HFFc6 (cell line): ENCODE results near the gene KDM2A. TPM values are rescaled to one million over a fixed set of nuclear protein-coding genes. Genes with fewer than 3 reads are reported as not detected.

Source experiments
- DNase-seq: peaks from one replicate; pipeline ENCODE4 v3.0.0-alpha.2; 2018
- H3K27ac Mint-ChIP-seq: 2 replicates; pipeline ENCODE4 v1.8.0; 2020; ENCODE audit warnings: mild to moderate bottlenecking, mixed read lengths
- H3K27me3 Mint-ChIP-seq: 2 replicates; pipeline ENCODE4 v1.8.0; 2021; ENCODE audit warnings: mild to moderate bottlenecking, moderate library complexity, mixed read lengths; ENCODE audit not compliant: insufficient read depth
- H3K36me3 Mint-ChIP-seq: 2 replicates; pipeline ENCODE4 v1.8.0; 2021; ENCODE audit warnings: low read depth, mixed read lengths
- H3K4me1 Mint-ChIP-seq: 2 replicates; pipeline ENCODE4 v1.8.0; 2020; ENCODE audit warnings: low read depth, mixed read lengths
- H3K4me3 Mint-ChIP-seq: 2 replicates; pipeline ENCODE4 v1.8.0; 2020; ENCODE audit warnings: mild to moderate bottlenecking, moderate library complexity, mixed read lengths
- H3K9me3 Mint-ChIP-seq: 2 replicates; pipeline ENCODE4 v1.8.0; 2020; ENCODE audit warnings: mild to moderate bottlenecking, mixed read lengths
- total RNA-seq, 6 experiments: library from RNA; stranded (reverse); fragmentation: NEBNext Ultra II Directional; extraction: Animal tissue kit (Norgen Biotek cat#: 25700); gene quantifications; 2 replicates in 1 of 6; 3 replicates in 5 of 6; pipeline ENCODE4 v1.2.3, GENCODE V29; 2021
- TF ChIP-seq, protein P1 (sequence below): fragments of 200-600 bp; sonication (generic); IDR thresholded peaks from 2 replicates; pipeline ENCODE4 v1.5.0; 2021; ENCODE audit warnings: antibody characterized with exemption, mild to moderate bottlenecking

Gene KDM2A
- total RNA-seq, 6 experiments from 2014 or later: 46.1 to 55.0 (median 49.7) TPM

DNA sequence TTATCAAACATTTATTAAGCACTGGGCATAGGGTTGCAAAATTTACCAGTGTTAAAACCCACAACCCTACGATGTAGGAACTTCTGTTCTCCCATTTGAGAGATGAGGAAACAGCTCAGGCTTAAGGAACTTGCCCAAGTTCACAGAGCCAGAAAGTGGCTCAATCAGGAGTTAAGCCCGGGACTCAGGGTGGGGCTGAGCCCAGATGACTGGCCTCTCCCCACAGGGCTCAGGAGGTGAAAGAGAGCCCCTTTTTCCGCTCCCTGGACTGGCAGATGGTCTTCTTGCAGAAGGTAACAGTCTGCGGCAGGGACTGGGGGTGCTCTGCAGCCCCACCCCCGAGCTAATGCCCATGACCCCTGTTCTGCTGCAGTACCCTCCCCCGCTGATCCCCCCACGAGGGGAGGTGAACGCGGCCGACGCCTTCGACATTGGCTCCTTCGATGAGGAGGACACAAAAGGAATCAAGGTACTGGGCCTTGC, 164.5 kb downstream of the KDM2A start:
- H3K4me1 Mint-ChIP-seq: peaks cover 13% of the 10 kb centered on the region
- H3K9me3 Mint-ChIP-seq: no peaks in the 10 kb centered on the region
- peaks cover 2% of the 10 kb centered on the region for H3K27me3 Mint-ChIP-seq
- H3K36me3 Mint-ChIP-seq: peaks cover 7% of the 10 kb centered on the region; the same call in 1 of the 2 replicates
- H3K4me3 Mint-ChIP-seq: no peak overlapping the region
- no peak for DNase-seq
- TF ChIP-seq, protein P1, sequence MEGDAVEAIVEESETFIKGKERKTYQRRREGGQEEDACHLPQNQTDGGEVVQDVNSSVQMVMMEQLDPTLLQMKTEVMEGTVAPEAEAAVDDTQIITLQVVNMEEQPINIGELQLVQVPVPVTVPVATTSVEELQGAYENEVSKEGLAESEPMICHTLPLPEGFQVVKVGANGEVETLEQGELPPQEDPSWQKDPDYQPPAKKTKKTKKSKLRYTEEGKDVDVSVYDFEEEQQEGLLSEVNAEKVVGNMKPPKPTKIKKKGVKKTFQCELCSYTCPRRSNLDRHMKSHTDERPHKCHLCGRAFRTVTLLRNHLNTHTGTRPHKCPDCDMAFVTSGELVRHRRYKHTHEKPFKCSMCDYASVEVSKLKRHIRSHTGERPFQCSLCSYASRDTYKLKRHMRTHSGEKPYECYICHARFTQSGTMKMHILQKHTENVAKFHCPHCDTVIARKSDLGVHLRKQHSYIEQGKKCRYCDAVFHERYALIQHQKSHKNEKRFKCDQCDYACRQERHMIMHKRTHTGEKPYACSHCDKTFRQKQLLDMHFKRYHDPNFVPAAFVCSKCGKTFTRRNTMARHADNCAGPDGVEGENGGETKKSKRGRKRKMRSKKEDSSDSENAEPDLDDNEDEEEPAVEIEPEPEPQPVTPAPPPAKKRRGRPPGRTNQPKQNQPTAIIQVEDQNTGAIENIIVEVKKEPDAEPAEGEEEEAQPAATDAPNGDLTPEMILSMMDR: no peak
- H3K27ac Mint-ChIP-seq: no peak overlapping the region

DNA sequence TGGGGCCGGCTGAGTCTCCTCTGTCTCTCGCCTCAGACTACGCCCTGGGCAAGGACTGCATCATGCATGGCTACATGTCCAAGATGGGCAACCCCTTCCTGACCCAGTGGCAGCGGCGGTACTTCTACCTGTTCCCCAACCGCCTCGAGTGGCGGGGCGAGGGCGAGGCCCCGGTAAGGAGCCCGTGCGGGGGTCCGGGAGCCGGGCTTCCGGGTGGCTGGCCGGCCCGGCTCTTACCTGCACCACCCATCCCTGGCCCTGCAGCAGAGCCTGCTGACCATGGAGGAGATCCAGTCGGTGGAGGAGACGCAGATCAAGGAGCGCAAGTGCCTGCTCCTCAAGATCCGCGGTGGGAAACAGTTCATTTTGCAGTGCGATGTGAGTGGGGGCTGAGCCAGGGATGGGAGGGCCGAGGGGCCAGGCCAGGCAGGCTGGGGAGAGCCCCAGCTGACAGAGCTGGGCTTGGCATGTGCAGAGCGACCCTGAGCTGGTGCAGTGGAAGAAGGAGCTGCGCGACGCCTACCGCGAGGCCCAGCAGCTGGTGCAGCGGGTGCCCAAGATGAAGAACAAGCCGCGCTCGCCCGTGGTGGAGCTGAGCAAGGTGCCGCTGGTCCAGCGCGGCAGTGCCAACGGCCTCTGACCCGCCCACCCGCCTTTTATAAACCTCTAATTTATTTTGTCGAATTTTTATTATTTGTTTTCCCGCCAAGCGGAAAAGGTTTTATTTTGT, 165.9 kb downstream of the KDM2A start:
- H3K27me3 Mint-ChIP-seq: peaks cover 6% of the 10 kb centered on the region
- no peaks in the 10 kb centered on the region for H3K9me3 Mint-ChIP-seq
- no peak overlapping the region for H3K4me3 Mint-ChIP-seq
- H3K27ac Mint-ChIP-seq: no peak overlapping the region
- DNase-seq: no peak
- TF ChIP-seq, protein P1: no peak
- H3K4me1 Mint-ChIP-seq: peaks cover 13% of the 10 kb centered on the region
- peaks cover 7% of the 10 kb centered on the region; the same call in 1 of the 2 replicates for H3K36me3 Mint-ChIP-seq

DNA sequence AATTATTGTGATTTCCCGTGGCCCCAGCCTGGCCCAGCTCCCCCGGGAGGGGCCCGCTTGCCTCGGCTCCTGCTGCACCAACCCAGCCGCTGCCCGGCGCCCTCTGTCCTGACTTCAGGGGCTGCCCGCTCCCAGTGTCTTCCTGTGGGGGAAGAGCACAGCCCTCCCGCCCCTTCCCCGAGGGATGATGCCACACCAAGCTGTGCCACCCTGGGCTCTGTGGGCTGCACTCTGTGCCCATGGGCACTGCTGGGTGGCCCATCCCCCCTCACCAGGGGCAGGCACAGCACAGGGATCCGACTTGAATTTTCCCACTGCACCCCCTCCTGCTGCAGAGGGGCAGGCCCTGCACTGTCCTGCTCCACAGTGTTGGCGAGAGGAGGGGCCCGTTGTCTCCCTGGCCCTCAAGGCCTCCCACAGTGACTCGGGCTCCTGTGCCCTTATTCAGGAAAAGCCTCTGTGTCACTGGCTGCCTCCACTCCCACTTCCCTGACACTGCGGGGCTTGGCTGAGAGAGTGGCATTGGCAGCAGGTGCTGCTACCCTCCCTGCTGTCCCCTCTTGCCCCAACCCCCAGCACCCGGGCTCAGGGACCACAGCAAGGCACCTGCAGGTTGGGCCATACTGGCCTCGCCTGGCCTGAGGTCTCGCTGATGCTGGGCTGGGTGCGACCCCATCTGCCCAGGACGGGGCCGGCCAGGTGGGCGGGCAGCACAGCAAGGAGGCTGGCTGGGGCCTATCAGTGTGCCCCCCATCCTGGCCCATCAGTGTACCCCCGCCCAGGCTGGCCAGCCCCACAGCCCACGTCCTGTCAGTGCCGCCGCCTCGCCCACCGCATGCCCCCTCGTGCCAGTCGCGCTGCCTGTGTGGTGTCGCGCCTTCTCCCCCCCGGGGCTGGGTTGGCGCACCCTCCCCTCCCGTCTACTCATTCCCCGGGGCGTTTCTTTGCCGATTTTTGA, 166.8 kb downstream of the KDM2A start:
- peaks cover 13% of the 10 kb centered on the region for H3K4me1 Mint-ChIP-seq
- DNase-seq: no peak
- TF ChIP-seq, protein P1: no peak
- H3K9me3 Mint-ChIP-seq: no peaks in the 10 kb centered on the region
- no peak overlapping the region for H3K27ac Mint-ChIP-seq
- H3K27me3 Mint-ChIP-seq: peaks cover 6% of the 10 kb centered on the region
- no peak overlapping the region for H3K4me3 Mint-ChIP-seq
- peaks cover 3% of the 10 kb centered on the region; the same call in 1 of the 2 replicates for H3K36me3 Mint-ChIP-seq

DNA sequence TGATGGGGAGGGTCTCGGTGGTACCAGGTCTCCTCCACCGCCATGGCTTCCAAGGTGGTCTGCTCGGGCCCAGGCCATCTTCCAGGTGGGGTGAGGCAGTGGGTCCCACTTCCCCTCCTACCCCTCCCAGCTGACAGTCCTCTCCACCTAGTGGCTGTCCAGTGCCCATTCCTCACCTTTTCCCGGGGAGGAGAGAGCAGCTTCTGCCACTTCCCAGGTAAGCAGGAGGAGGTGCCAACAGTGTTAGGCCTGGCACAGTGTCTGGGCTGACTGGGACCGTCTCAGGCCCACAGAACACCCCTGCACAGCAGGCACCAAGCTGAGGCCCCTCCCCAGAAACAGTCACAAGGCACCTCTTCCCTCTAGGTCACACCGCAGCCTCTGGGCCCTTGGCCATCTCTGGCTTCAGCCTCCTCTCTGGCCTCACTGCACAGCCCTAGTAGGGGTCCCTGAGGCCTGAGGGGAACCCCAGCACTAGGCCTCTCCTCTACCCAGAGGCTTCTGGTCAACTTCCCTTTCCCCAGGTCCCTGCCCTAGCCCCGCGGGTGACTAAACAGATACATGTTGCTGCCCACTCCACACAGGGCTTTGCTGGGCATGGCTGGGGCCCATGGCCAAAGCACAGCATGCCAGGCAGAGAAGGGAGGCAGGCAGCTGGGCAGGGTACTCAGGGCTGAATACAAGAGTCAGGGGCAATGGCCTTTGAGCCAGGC, 167.7 kb downstream of the KDM2A start:
- Mint-ChIP-seq H3K36me3 (peaks cover 3% of the 10 kb centered on the region; the same call in 1 of the 2 replicates), H3K27ac (peak overlapping the region; percentile 98), H3K4me1 (peaks cover 13% of the 10 kb centered on the region), H3K9me3 (no peaks in the 10 kb centered on the region), H3K27me3 (peaks cover 6% of the 10 kb centered on the region), H3K4me3 (no peak overlapping the region)
- no peak for DNase-seq
- TF ChIP-seq, protein P1: no peak
